LNCaP clone FGC (cell line): ENCODE results near the gene GDF15.
A peak's percentile ranks its signal among the peaks of the same experiment; 100 is the strongest.

ENCODE experiments used
- DNase-seq: peaks from one replicate; pipeline ENCODE4 v3.0.0-alpha.2; 2011; ENCODE audit warnings: low read depth
- H3K4me3 ChIP-seq: 2 replicates; pipeline ENCODE4 v1.5.1; 2011; ENCODE audit warnings: mild to moderate bottlenecking, low read depth, low read length, control low read depth
- CTCF ChIP-seq: IDR thresholded peaks from 2 replicates; pipeline ENCODE4 v1.5.1; 2012; ENCODE audit warnings: mild to moderate bottlenecking; ENCODE audit not compliant: control insufficient read depth, insufficient read depth; ENCODE audit errors: extremely low read depth

GDF15 gene

GRCh38 chr19:18434411-18435175 is 48.6 kb downstream of the GDF15 start:
- DNase-seq = no peak
- no peak overlapping the region for H3K4me3 ChIP-seq
- TF ChIP-seq CTCF = no peak

- DNase-seq = no peak
- no peak overlapping the region for H3K4me3 ChIP-seq
- TF ChIP-seq CTCF = no peak
Measured at GRCh38 chr19:18435178-18435841, 49.4 kb downstream of the GDF15 start.

- H3K4me3 ChIP-seq = no peak overlapping the region
- TF ChIP-seq CTCF = no peak
- no peak for DNase-seq
Measured at GRCh38 chr19:18435842-18436670, 50.1 kb downstream of the GDF15 start.

- H3K4me3 ChIP-seq = peak overlapping the region; percentile 23
- TF ChIP-seq CTCF = no peak
- DNase-seq = no peak
Measured at GRCh38 chr19:18436671-18437490, 50.9 kb downstream of the GDF15 start.

GRCh38 chr19:18437491-18438330 is 51.8 kb downstream of the GDF15 start, which contains the start of gene ISYNA1:
ISYNA1 (minus strand) TSS chr19:18438133; CDS start chr19:18437979, 154 bp downstream.
- peak within 1 kb of the TSS; percentile 64 for H3K4me3 ChIP-seq
- no peak for DNase-seq
- no peak for TF ChIP-seq CTCF
